T-cell (primary cell): Measurements from ENCODE around the gene LINGO1. TPM values are rescaled to one million over a fixed set of nuclear protein-coding genes. Genes with fewer than 3 reads are reported as not detected.

Experiments used
- ATAC-seq, 4 experiments: fragments of 200-7000 bp in 3 of 4; fragments of 150-1000 bp in 1 of 4; cut with Tn5 transposase; replicated peaks in 1 of 4; 1 replicate in 3 of 4; 2 replicates in 1 of 4; pipeline ENCODE4 v1.10.0; 2021; ENCODE audit warnings: moderate library complexity in 3 of 4, mild to moderate bottlenecking in 2 of 4, moderate number of reproducible peaks in 1 of 4
- CTCF ChIA-PET, 2 donors: fragments of 300-600 bp; sonication (Branson Sonifier 250); formaldehyde crosslinking; loops; one replicate each; lab custom pipeline; 2022; ENCODE audit warnings: antibody characterized with exemption in 2 of 2; lab: Charles Lee
- POLR2A ChIA-PET, 2 donors: fragments of 300-600 bp; sonication (Branson Sonifier 250); formaldehyde crosslinking; loops; one replicate each; lab custom pipeline; 2022; ENCODE audit warnings: antibody characterized with exemption in 2 of 2; lab: Charles Lee
- DNase-seq, 35 experiments: peaks; one replicate each; pipeline versions ENCODE4 v3.0.0 to v3.0.0-alpha.2; 2013 to 2023
- H3K27ac ChIP-seq: one replicate; pipeline ENCODE4 v1.5.1; 2013; ENCODE audit warnings: low read length
- H3K27me3 ChIP-seq, 2 experiments: replicated peaks in 1 of 2; 1 replicate in 1 of 2; 2 replicates in 1 of 2; pipeline versions ENCODE4 v1.6.1 to v1.7.0; 2013; ENCODE audit warnings: low read length in 1 of 2, mixed read lengths in 1 of 2; ENCODE audit not compliant: control insufficient read depth in 2 of 2, insufficient read depth in 2 of 2; ENCODE audit errors: extremely low read depth in 1 of 2
- H3K36me3 ChIP-seq, 2 donors: 1 replicate in 1 of 2; 2 replicates in 1 of 2; pipeline versions ENCODE4 v1.6.1 to v1.7.0; 2013; ENCODE audit warnings: low read length in 1 of 2; ENCODE audit not compliant: control insufficient read depth in 2 of 2, insufficient read depth in 1 of 2; ENCODE audit errors: extremely low read depth in 1 of 2
- H3K4me1 ChIP-seq, 2 experiments: 1 replicate in 1 of 2; 2 replicates in 1 of 2; pipeline versions ENCODE4 v1.6.1 to v1.7.0; 2013; ENCODE audit warnings: low read length in 2 of 2, mixed read lengths in 1 of 2; ENCODE audit not compliant: insufficient read depth in 2 of 2, control insufficient read depth in 1 of 2; ENCODE audit errors: extremely low read depth in 1 of 2
- H3K4me3 ChIP-seq, 2 donors: 1 replicate in 1 of 2; 2 replicates in 1 of 2; pipeline versions ENCODE4 v1.5.1 to v1.7.0; 2013; ENCODE audit warnings: mild to moderate bottlenecking in 2 of 2, low read length in 1 of 2, moderate library complexity in 1 of 2; ENCODE audit not compliant: control insufficient read depth in 1 of 2; ENCODE audit errors: extremely low read depth in 1 of 2
- H3K9me3 ChIP-seq: 2 replicates; pipeline ENCODE4 v1.7.0; 2013
- H3K27ac Mint-ChIP-seq, 2 donors: one replicate each; pipeline ENCODE4 v1.8.0; 2020 to 2021; ENCODE audit warnings: mild to moderate bottlenecking in 2 of 2, mixed read lengths in 2 of 2
- H3K27me3 Mint-ChIP-seq, 2 donors: one replicate each; pipeline ENCODE4 v1.8.0; 2021 to 2022; ENCODE audit warnings: mixed read lengths in 2 of 2
- H3K36me3 Mint-ChIP-seq: one replicate; pipeline ENCODE4 v1.8.0; 2021; ENCODE audit warnings: mixed read lengths
- H3K4me1 Mint-ChIP-seq, 3 donors: one replicate each; pipeline ENCODE4 v1.8.0; 2020 to 2022; ENCODE audit warnings: mixed read lengths in 3 of 3, mild to moderate bottlenecking in 1 of 3
- H3K4me3 Mint-ChIP-seq, 3 donors: one replicate each; pipeline ENCODE4 v1.8.0; 2020 to 2022; ENCODE audit warnings: mild to moderate bottlenecking in 3 of 3, mixed read lengths in 3 of 3, moderate library complexity in 3 of 3
- H3K9me3 Mint-ChIP-seq, 3 donors: one replicate each; pipeline ENCODE4 v1.8.0; 2020 to 2022; ENCODE audit warnings: mixed read lengths in 3 of 3
- WGBS: methylation state at CpG from one replicate; pipeline ENCODE4 v1.1.5; 2013; ENCODE audit warnings: missing lambda C conversion rate; ENCODE audit not compliant: insufficient coverage; 5-methylcytosine and 5-hydroxymethylcytosine counted together
- total RNA-seq, 35 experiments: library from RNA in 6 of 35; stranded (reverse) in 6 of 35; fragments of 120-200 nt in 1 of 35; gene quantifications; one replicate each; pipeline versions ENCODE4 v1.2.1 to v1.2.4 and lab custom pipeline; 2013 to 2026

Gene LINGO1
- total RNA-seq, 5 donors from 2014 or later (not counting 1 experiment from before 2014, with no cell fraction given) = 0.09 to 0.19 TPM; not detected in 3

- no peak for DNase-seq
- Histone ChIP-seq H3K4me1 (no peaks in the 10 kb centered on the region), H3K27ac (no peak overlapping the region), H3K9me3 (no peaks in the 10 kb centered on the region), H3K27me3 (peaks cover 6 to 55% of the 10 kb centered on the region in 2 experiments), H3K4me3 (no peak overlapping the region), H3K36me3 (no peaks in the 10 kb centered on the region)
- 70% methylated on average over 2 of the region's 3 CpGs for WGBS
- no peaks in the 10 kb centered on the region for H3K9me3 Mint-ChIP-seq
- peaks cover 17 to 21% of the 10 kb centered on the region in 2 donors for H3K27me3 Mint-ChIP-seq
- H3K4me1 Mint-ChIP-seq = no peaks in the 10 kb centered on the region
- CTCF ChIA-PET = no interaction called here
- H3K36me3 Mint-ChIP-seq = no peaks in the 10 kb centered on the region
- H3K27ac Mint-ChIP-seq = no peak overlapping the region
- POLR2A ChIA-PET = no interaction called here
- H3K4me3 Mint-ChIP-seq = no peak overlapping the region
- ATAC-seq = no peak
Observed at GRCh38 chr15:77625376-77625775, 7.3 kb downstream of the LINGO1 start.

- Mint-ChIP-seq H3K27me3 (peaks cover 13 to 17% of the 10 kb centered on the region in 2 donors), H3K36me3 (no peaks in the 10 kb centered on the region), H3K4me1 (no peaks in the 10 kb centered on the region), H3K4me3 (no peak overlapping the region), H3K9me3 (no peaks in the 10 kb centered on the region), H3K27ac (no peak overlapping the region)
- WGBS = 72% methylated on average over 4 of the region's 7 CpGs
- ATAC-seq (no peak), DNase-seq (no peak)
- ChIA-PET CTCF (no interaction called here), POLR2A (no interaction called here)
- H3K4me3 ChIP-seq = no peak overlapping the region
- H3K4me1 ChIP-seq = no peaks in the 10 kb centered on the region
- H3K27me3 ChIP-seq = peaks cover 6 to 53% of the 10 kb centered on the region in 2 experiments
- no peak overlapping the region for H3K27ac ChIP-seq
- no peaks in the 10 kb centered on the region for H3K36me3 ChIP-seq
- H3K9me3 ChIP-seq = no peaks in the 10 kb centered on the region
Observed at GRCh38 chr15:77624868-77625267, 7.8 kb downstream of the LINGO1 start.

- no peak overlapping the region for H3K27ac ChIP-seq
- DNase-seq (no peak), ATAC-seq (no peak)
- H3K27me3 ChIP-seq = peaks cover 2 to 53% of the 10 kb centered on the region in 2 experiments
- no peaks in the 10 kb centered on the region for H3K4me1 Mint-ChIP-seq
- 76% methylated on average over 4 of the region's 11 CpGs for WGBS
- no peak overlapping the region for H3K27ac Mint-ChIP-seq
- peaks cover 6 to 10% of the 10 kb centered on the region in 2 donors for H3K27me3 Mint-ChIP-seq
- H3K9me3 ChIP-seq = no peaks in the 10 kb centered on the region
- H3K4me3 Mint-ChIP-seq = no peak overlapping the region
- H3K4me1 ChIP-seq = no peaks in the 10 kb centered on the region
- H3K4me3 ChIP-seq = no peak overlapping the region
- no peaks in the 10 kb centered on the region for H3K36me3 Mint-ChIP-seq
- ChIA-PET POLR2A (interaction anchor here in 1 of 2 donors (0.6 kb wide), 1 partner anchor 145 kb away, joined by 3 read pairs; no protein-coding TSS in a partner anchor), CTCF (no interaction called here)
- H3K9me3 Mint-ChIP-seq = no peaks in the 10 kb centered on the region
- H3K36me3 ChIP-seq = no peaks in the 10 kb centered on the region
Observed at GRCh38 chr15:77623755-77624524, 8.8 kb downstream of the LINGO1 start.

- CTCF ChIA-PET = no interaction called here
- no peak for ATAC-seq
- WGBS = 62% methylated on average over 5 of the region's 18 CpGs
Observed at GRCh38 chr15:77622934-77623754, 9.6 kb downstream of the LINGO1 start.

GRCh38 chr15:77622209-77622933 lies 10.3 kb downstream of the LINGO1 start:
- H3K4me3 Mint-ChIP-seq = no peak overlapping the region
- Histone ChIP-seq H3K4me1 (no peaks in the 10 kb centered on the region), H3K4me3 (no peak overlapping the region), H3K9me3 (no peaks in the 10 kb centered on the region), H3K27me3 (peaks cover 0 to 59% of the 10 kb centered on the region in 2 experiments), H3K36me3 (no peaks in the 10 kb centered on the region), H3K27ac (no peak overlapping the region)
- ChIA-PET POLR2A (no interaction called here), CTCF (no interaction called here)
- no peak overlapping the region for H3K27ac Mint-ChIP-seq
- H3K4me1 Mint-ChIP-seq = no peaks in the 10 kb centered on the region
- ATAC-seq (no peak), DNase-seq (no peak)
- 83% methylated on average over 20 of the region's 22 CpGs for WGBS
- no peaks in the 10 kb centered on the region for H3K36me3 Mint-ChIP-seq
- peaks cover 4 to 8% of the 10 kb centered on the region in 2 donors for H3K27me3 Mint-ChIP-seq
- H3K9me3 Mint-ChIP-seq = no peaks in the 10 kb centered on the region

More at GRCh38 chr15:77622934-77623754, 9.6 kb downstream of the LINGO1 start:
- Histone ChIP-seq H3K4me3 (no peak overlapping the region), H3K9me3 (no peaks in the 10 kb centered on the region), H3K36me3 (no peaks in the 10 kb centered on the region), H3K27me3 (peaks cover 0 to 55% of the 10 kb centered on the region in 2 experiments), H3K27ac (no peak overlapping the region), H3K4me1 (no peaks in the 10 kb centered on the region)
- no peak overlapping the region for H3K4me3 Mint-ChIP-seq
- H3K27ac Mint-ChIP-seq = no peak overlapping the region
- no peak for DNase-seq
- H3K9me3 Mint-ChIP-seq = no peaks in the 10 kb centered on the region
- H3K36me3 Mint-ChIP-seq = no peaks in the 10 kb centered on the region
- POLR2A ChIA-PET = no interaction called here
- peaks cover 7 to 8% of the 10 kb centered on the region in 2 donors for H3K27me3 Mint-ChIP-seq
- H3K4me1 Mint-ChIP-seq = no peaks in the 10 kb centered on the region

GRCh38 chr15:77621847-77622208 lies 10.9 kb downstream of the LINGO1 start:
- Mint-ChIP-seq H3K27ac (no peak overlapping the region), H3K4me3 (no peak overlapping the region), H3K9me3 (no peaks in the 10 kb centered on the region), H3K36me3 (no peaks in the 10 kb centered on the region), H3K27me3 (peaks cover 4 to 8% of the 10 kb centered on the region in 2 donors), H3K4me1 (no peaks in the 10 kb centered on the region)
- Histone ChIP-seq H3K9me3 (no peaks in the 10 kb centered on the region), H3K4me1 (no peaks in the 10 kb centered on the region), H3K27me3 (peaks cover 0 to 60% of the 10 kb centered on the region in 2 experiments), H3K27ac (no peak overlapping the region), H3K36me3 (no peaks in the 10 kb centered on the region), H3K4me3 (no peak overlapping the region)
- WGBS = 81% methylated on average over 16 of the region's 16 CpGs
- ChIA-PET CTCF (no interaction called here), POLR2A (no interaction called here)
- ATAC-seq (no peak), DNase-seq (no peak)
